ENCODE measurements around the gene MYCBP2.
"Not testable (repeated sequence)": the region's sequence is repeated elsewhere in the genome, so short reads cannot be mapped to it uniquely, and the experiment has no call there.

Gene MYCBP2

GRCh38 chr13:77333594-77333993, 6.7 kb upstream of the MYCBP2 start:
- no peak for DNase-seq

GRCh38 chr13:77331421-77331820, 4.5 kb upstream of the MYCBP2 start:
- no peak for DNase-seq

DNA sequence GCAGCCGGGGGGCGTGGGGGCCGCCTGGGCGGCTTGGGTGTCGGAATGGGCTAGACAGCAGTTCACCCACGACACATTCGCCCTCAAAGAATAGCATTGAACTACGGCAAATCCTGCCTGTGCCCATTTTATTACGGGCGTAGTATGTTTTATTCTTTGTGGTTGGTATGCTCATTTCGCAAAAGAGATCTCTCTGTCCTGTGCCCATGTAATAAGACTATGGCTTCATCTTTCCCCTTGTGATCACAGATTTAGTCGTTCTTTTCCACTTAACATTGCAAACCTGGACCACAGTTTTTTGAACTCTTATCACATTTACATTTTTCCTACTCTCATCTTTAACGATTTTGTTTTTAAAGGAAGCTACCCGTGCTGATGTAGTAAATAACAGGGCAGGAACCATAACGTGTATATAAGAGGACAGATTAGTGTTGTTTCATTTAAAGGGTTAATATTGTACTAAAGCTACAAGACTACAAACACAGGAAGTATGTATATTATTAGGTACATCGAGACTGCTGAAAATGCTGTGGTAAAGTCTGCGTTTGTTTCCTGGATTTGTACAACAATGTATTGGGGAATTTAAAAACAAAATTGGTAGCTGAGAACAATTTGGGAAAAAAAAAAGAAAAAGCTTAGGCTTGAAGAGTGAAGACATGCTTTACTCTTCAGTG, 3.2 kb upstream of the MYCBP2 start:
- DNase-seq, result no peak

DNA sequence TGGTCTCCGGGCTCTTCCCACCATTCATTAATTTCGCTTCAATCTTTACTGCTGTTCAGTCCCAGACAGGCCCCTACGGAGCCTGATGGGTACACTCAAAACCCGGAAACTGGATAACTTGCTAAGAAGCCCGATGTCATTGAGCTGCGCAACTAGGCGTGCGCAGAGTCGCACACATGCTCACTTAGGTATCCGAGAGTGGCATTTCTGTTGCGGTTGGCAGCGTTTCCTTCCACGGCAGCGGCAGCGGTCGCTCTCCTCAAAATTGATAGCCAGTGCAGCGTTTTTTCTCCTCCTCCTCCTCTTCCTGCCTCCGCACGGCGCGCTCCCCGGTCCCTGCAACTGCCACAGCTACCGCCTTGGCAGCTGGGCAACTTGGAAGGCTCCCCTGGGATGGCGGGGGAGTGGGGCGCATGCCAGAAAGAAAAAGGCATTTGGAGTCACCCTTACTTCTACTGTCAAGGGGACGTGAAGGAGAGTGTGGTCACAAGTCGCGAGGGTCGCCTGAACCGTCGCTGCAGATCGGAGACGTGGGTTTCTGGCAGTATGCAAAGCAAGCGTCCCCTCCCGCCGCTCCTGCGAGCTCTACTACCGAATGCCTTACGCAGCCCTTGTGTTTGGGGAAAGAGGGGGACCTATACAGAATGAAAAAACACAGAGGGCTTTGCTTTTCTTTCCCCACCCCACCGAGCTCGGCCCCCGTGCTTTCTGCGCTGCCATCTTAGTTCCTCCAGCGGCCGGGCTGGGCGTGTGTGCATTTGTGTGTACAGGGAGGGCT, 2.4 kb upstream of the MYCBP2 start:
- DNase-seq, result peak; percentile 94

GRCh38 chr13:77328819-77329132, 1.9 kb upstream of the MYCBP2 start:
- DNase-seq, result no peak

DNA sequence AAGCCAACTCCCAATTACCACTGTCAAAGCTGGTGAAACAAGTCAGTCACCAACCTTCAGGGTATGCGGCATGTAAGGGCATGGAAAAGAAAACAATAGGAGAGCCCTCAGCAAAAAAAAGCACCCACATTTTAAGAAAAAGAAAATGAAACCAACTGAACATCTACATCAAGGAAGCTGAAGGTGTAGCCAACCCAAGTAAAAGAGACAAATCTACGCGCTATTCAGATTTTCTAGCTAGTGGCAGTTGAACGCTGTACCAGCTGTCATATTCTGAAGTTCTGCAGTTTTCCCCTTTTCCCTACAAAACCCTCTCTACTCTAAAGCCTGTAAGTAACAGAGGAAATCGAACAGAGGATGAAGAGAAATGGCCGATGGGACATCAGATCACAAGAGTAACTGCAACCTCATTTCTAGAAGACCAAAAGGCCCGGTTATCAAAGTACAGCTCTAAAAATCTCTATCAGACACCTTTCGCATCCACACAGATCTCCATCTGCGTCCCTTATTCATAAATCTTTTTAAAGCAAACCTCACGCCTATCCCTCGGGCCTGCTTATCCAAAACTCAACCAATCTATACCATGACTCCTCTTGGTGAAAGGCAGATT, 1.4 kb downstream of the MYCBP2 start:
- DNase-seq, result no peak

DNA sequence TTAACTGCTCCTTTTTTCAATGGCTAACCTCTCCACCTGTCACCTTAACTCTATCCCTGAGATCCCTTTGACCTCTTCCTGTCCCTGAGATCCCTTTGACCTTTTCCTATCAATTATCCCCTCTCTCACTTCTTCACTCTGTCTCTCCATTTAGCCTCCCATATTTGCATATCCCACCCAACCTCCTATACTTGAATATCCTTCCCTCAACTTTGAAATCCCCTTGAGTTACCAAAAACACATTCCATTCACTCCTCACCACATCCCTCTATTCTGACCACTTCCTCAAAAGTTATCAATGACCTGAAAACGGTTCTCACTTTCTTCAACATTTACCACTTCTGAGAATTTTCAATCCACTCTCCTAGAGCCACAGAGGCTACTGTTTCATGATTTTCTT, 3.0 kb downstream of the MYCBP2 start:
- DNase-seq, result no peak

DNA sequence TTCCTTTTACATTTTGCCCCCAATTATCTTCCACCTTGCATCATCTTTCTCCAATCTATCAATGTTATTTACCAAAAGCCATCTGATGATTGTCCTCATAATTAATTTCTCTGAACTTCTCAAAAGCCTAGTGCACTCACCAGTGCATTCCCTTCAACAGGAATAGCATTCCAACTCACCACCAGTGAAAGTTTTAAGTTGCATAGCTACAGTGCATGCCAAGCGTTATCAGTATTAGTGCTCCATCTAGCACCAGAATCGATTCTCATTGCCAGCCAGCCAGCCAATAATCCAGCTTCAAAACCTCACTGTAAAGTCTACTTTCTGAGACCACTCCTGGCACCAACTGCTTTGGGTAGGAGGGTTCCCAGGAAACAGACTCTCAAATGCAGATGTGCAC, 7.4 kb downstream of the MYCBP2 start:
- DNase-seq, result no peak

GRCh38 chr13:77318741-77319140, 8.2 kb downstream of the MYCBP2 start:
- DNase-seq, result no peak

DNA sequence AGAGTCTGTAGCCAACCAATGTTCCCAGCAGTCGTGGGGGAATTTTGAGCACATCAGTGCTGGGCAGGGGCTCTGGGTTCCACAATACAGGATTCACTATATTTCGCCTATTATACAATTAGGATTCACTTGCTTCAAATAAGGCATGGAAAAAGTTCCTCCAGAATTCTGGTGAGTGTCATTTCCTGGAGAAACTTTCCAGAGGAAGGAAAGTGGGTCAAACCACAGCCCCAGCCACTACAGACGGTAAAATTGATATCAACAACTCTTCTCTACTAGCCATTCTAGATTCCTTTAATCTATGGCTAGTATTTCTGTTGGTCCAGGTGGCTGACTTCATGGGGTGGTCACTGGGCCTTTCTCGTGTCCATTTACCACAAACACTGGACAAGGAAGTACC, 10.5 kb downstream of the MYCBP2 start:
- DNase-seq, result no peak

DNA sequence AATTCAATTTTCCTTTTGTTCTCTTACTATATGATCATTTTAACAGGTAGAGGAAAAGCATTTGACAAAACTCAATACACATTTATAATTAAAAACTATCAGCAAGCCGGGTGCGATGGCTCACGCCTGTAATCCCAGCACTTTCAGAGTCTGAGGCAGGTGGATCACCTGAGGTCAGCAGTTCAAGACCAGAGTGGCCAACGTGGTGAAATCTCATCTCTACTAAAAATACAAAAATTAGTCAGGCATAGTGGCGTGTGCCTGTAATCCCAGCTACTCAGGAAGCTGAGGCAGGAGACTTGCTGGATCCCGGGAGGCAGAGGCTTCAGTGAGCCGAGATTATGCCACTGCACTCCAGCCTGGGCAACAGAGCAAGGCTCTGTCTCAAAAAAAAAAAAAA, 11.4 kb downstream of the MYCBP2 start:
- DNase-seq, result not testable (repeated sequence)

DNA sequence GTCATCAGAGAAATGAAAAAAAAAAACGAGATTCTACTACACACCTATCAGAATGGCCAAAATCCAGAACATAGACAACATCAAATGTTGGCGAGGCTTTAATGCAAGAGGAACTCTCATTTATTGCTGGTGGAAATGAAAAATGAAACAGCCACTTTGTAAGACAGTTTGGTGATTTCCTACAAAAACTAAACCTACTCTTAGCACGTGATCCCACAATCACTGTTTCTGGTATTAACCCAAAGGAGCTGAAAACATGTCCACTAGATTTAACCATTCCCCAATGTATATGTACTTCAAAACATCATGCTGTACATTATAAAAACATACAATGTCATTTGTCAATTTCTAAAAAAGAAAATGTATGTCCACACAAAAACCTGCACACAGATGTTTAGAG, 13.0 kb downstream of the MYCBP2 start:
- DNase-seq, result no peak

DNA sequence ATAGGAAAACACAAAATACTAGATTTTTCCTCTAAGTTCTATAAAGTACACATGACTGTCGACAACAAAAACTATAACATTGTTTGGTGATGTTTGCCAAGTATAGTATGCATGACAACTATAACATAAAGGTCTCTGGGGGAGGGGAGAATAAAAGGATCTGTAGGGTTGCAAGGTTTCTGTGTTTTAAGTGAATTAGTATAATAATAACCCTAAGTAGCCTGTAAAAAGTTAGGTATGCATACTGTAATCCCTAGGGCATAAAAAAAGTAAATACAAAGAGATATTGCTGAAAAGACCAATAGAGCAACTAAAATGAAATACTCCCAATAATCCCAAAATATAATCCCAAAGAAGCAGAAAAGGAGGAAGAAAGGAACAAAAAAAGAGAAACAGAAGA, 14.6 kb downstream of the MYCBP2 start:
- no peak for DNase-seq

GRCh38 chr13:77310579-77311279, 16.2 kb downstream of the MYCBP2 start:
- no peak for DNase-seq

- no peak for DNase-seq
Measured at GRCh38 chr13:77310161-77310560, 16.7 kb downstream of the MYCBP2 start.

DNA sequence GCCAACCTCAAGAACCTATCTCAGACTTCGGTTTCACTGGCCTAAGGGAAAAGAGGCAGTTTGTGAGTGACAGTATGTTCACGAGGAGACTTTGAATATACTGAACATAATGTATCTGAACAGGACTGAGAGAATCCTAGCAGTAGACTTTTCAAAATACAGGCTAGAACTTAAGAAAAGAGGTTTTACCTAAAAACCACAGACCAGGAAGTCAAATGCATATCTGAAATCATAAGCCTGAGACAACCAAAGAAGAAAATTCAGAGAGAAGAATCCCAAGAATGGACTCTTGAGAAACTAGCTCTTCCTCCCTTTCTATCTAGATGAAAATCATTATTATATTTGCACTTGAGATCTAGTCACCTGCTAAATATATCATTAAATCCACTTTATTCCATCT, 17.6 kb downstream of the MYCBP2 start:
- DNase-seq, result no peak

DNA sequence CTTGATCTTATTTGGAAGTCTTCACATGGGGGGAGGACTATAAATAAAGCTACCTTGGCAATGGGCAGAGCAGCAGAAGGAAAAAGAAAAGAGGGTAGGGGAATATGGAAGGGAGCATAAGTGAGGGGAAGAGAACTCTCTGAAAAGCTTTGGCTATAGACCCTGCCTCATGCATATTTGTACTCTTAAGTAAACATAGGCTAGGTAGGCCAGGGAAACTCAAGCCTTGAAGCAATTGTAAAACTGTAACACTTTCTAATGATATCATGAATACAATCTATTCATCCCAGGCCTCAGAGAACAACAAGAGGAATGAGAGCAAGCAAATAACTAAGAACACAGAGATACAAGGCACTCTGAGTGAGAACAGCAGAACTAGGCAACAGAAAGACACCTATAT, 20.4 kb downstream of the MYCBP2 start:
- DNase-seq, result no peak

- no peak for DNase-seq
Measured at GRCh38 chr13:77305266-77305665, 21.6 kb downstream of the MYCBP2 start.

DNA sequence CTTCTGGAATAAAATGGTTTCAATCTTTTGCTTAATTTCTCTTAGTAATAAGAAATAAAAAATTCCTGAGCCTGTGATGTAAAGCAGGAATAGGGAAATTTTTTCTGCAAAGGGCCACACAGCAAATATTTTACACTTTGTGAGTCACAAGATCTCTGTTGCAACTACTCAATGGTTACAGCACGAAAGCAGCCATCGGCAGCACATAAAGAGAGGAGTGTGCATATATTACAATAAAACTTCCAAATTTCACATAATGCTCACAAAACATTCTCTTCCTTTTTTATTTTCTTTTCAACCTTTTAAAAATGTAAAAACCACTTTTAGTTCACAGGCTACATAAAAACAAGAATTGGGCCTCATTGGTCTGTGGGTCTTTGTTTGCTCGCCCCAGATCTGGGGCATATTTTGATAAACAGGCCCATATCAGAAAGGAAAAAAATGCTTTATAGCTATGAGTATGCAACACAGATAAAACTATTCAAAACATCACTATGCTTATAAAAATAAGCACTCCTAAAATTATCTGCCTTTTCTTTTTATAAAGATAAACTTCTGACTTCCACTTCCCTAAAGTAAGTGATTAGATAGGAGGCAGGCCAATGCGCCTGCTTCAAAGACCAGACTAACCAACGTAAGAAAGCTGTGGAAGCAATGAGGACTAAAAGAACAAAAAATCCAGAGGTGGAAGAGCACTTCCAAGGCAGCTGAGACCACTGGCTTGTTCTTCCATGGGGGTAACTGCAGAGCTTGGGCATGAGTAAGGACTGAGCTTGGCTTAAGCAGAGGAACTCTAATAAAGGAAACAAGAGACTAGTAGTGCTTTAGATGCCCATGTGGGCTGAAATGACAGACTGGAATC, 26.5 kb downstream of the MYCBP2 start:
- no peak for DNase-seq

DNA sequence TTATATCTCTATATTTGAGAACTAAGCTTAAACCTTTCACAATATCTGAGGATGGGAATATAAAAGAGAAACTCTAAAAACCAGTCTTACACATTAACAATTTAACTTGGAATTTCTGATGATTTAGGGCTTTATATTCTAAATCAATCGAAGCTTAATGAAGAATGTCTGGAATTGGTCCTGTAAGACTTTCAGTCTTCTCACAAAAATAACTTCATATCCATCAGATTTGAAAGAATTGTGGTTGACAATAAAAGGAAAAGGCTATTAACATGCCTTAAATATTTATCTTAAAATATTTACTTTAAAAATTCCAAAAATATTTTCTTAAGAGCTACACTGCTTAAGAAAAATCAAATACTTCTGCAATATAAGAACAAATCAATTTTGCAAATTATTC, 27.3 kb downstream of the MYCBP2 start:
- no peak for DNase-seq

DNA sequence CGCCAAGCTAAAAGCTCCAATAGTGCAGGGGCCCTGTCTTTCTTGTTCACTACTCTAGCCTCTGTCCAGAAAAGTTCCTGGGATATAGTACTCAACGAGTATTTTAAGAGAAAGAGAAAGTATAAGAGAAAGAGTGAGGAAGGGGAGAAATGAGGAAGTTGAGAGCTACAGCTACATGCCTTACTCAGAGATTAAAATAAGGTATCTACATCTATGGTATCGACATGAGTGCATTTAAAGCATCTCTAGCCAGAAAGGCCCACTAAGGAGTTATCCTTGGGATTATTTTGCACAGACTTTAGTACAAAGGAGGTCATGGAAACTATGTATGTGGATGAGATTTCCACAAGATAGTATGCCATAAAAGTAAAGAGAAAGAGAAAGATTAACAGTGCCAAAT, 28.5 kb downstream of the MYCBP2 start:
- DNase-seq, result no peak

DNA sequence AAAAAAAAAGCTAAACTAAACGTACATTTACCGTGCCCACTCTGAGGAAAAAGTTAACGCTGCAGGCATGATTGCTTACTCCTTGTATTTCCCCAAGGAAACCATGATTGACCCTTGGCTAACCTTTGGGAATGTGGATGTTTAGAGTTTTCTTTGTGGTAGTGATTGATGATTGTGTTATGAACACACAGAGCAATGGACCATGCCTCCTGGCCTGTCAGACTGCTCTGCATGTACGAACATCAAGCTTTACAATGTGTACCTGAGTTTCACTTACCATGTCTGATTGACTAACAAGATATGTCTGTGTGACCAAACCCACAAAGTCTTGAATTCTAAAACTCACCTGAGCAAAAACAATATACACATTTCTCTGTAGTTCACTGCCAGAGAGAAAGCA, 35.1 kb downstream of the MYCBP2 start:
- DNase-seq, result no peak

DNA sequence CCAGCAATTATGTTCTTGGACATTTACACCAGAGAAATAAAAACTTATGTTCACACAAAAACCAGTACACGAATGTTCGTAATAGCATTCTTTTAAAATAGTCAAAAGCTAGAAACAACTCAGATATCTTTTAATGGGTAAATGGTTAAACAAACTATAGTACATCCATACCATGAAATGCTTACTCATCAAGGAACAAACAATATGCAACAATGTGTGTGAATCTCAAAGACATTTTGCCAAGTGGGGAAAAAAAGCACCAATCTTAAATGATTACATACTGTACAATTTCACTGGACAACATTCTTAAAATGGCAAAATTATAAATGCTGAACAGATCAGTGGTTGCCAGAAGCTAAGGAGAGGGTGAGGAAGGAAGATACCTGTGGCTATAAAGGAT, 36.6 kb downstream of the MYCBP2 start:
- DNase-seq, result no peak

Data from NCI-H524 treated with DMSO at 0.1 percent for 48 hours (cell line).